ENCODE data around the gene MKLN1.

- TF ChIP-seq, protein P1, sequence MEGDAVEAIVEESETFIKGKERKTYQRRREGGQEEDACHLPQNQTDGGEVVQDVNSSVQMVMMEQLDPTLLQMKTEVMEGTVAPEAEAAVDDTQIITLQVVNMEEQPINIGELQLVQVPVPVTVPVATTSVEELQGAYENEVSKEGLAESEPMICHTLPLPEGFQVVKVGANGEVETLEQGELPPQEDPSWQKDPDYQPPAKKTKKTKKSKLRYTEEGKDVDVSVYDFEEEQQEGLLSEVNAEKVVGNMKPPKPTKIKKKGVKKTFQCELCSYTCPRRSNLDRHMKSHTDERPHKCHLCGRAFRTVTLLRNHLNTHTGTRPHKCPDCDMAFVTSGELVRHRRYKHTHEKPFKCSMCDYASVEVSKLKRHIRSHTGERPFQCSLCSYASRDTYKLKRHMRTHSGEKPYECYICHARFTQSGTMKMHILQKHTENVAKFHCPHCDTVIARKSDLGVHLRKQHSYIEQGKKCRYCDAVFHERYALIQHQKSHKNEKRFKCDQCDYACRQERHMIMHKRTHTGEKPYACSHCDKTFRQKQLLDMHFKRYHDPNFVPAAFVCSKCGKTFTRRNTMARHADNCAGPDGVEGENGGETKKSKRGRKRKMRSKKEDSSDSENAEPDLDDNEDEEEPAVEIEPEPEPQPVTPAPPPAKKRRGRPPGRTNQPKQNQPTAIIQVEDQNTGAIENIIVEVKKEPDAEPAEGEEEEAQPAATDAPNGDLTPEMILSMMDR (IDR thresholded peaks at IDR 0.05) = no peak
- no peak for TF ChIP-seq FOXJ3 (CRISPR knock-in tag; IDR thresholded peaks at IDR 0.05)
- TF ChIP-seq, protein P2, sequence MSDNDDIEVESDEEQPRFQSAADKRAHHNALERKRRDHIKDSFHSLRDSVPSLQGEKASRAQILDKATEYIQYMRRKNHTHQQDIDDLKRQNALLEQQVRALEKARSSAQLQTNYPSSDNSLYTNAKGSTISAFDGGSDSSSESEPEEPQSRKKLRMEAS (IDR thresholded peaks at IDR 0.05; ENCODE audit: low read depth) = no peak
- no peak for TF ChIP-seq NFIC (IDR thresholded peaks at IDR 0.05; ENCODE audit: borderline replicate concordance)
- TF ChIP-seq TCF12 (IDR thresholded peaks at IDR 0.05) = no peak
- TF ChIP-seq, protein P3, sequence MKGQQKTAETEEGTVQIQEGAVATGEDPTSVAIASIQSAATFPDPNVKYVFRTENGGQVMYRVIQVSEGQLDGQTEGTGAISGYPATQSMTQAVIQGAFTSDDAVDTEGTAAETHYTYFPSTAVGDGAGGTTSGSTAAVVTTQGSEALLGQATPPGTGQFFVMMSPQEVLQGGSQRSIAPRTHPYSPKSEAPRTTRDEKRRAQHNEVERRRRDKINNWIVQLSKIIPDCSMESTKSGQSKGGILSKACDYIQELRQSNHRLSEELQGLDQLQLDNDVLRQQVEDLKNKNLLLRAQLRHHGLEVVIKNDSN (IDR thresholded peaks at IDR 0.05; ENCODE audit: borderline replicate concordance, low read depth) = no peak
- no peak for TF ChIP-seq YY1 (IDR thresholded peaks at IDR 0.05; ENCODE audit: low read depth)
- TF ChIP-seq SIN3A (IDR thresholded peaks at IDR 0.05; ENCODE audit: borderline replicate concordance, low read depth, low read length) = no peak
- no peak for TF ChIP-seq RAD21 (IDR thresholded peaks at IDR 0.05; ENCODE audit: low read length)
Measured at GRCh38 chr7:131517218-131517923, 189.7 kb downstream of the MKLN1 start.

Measured in SK-N-SH (cell line).